Skin epidermis (tissue), 12 donors: Measurements from ENCODE around the gene OSBP2.

Source experiments
- H3K27ac ChIP-seq, 21 experiments: fragments of 200-600 bp; sonication (generic) in 11 of 21; one replicate each; pipeline ENCODE4 v1.5.0; 2020; ENCODE audit warnings: mild to moderate bottlenecking in 3 of 21, inconsistent platforms in 2 of 21, moderate library complexity in 2 of 21
- H3K4me3 ChIP-seq, 7 experiments: fragments of 200-600 bp; sonication (generic) in 2 of 7; one replicate each; pipeline ENCODE4 v1.5.0; 2020; ENCODE audit warnings: inconsistent platforms in 2 of 7, mild to moderate bottlenecking in 2 of 7, moderate library complexity in 1 of 7

The OSBP2 gene

GRCh38 chr22:30910358-30910757 lies 215.7 kb downstream of the OSBP2 start:
- no peak overlapping the region for H3K27ac ChIP-seq
- no peak overlapping the region for H3K4me3 ChIP-seq

GRCh38 chr22:30918761-30919160 lies 224.1 kb downstream of the OSBP2 start:
- no peak overlapping the region for H3K27ac ChIP-seq
- no peak overlapping the region for H3K4me3 ChIP-seq

GRCh38 chr22:30919973-30920372 lies 225.3 kb downstream of the OSBP2 start:
- no peak overlapping the region for H3K4me3 ChIP-seq
- no peak overlapping the region for H3K27ac ChIP-seq

- no peak overlapping the region for H3K4me3 ChIP-seq
- H3K27ac ChIP-seq: no peak overlapping the region
These were observed 225.7 kb downstream of the OSBP2 start for GRCh38 chr22:30920407-30920806.

GRCh38 chr22:30921108-30921507 lies 226.4 kb downstream of the OSBP2 start:
- Histone ChIP-seq H3K27ac (peak overlapping the region in 4 of 21 experiments; percentile 18 to 49 (median 36)), H3K4me3 (peak overlapping the region in 5 of 7 experiments; percentile 21 to 40 (median 30))

- Histone ChIP-seq H3K27ac (peak overlapping the region in 13 of 21 experiments; percentile 14 to 49 (median 33)), H3K4me3 (peak overlapping the region; percentile 21 to 40 (median 30))
These were observed 227.5 kb downstream of the OSBP2 start for GRCh38 chr22:30922151-30922611.

- H3K27ac ChIP-seq: no peak overlapping the region
- no peak overlapping the region for H3K4me3 ChIP-seq
These were observed 228.7 kb downstream of the OSBP2 start for GRCh38 chr22:30923168-30923900.

GRCh38 chr22:30925667-30926066 lies 231.0 kb downstream of the OSBP2 start:
- H3K4me3 ChIP-seq: no peak overlapping the region

GRCh38 chr22:30926706-30927105 lies 232.0 kb downstream of the OSBP2 start:
- H3K27ac ChIP-seq: no peak overlapping the region
- no peak overlapping the region for H3K4me3 ChIP-seq

More at GRCh38 chr22:30925667-30926066, 231.0 kb downstream of the OSBP2 start:
- H3K27ac ChIP-seq: no peak overlapping the region

- H3K4me3 ChIP-seq: no peak overlapping the region
- H3K27ac ChIP-seq: no peak overlapping the region
These were observed 233.1 kb downstream of the OSBP2 start for GRCh38 chr22:30927806-30928205.

- no peak overlapping the region for H3K27ac ChIP-seq
- H3K4me3 ChIP-seq: no peak overlapping the region
These were observed 233.7 kb downstream of the OSBP2 start for GRCh38 chr22:30928401-30928800.

- no peak overlapping the region for H3K27ac ChIP-seq
- H3K4me3 ChIP-seq: no peak overlapping the region
These were observed 235.6 kb downstream of the OSBP2 start for GRCh38 chr22:30930228-30930627.

GRCh38 chr22:30931541-30932300 lies 237.0 kb downstream of the OSBP2 start:
- no peak overlapping the region for H3K27ac ChIP-seq
- H3K4me3 ChIP-seq: no peak overlapping the region

- no peak overlapping the region for H3K27ac ChIP-seq
- no peak overlapping the region for H3K4me3 ChIP-seq
These were observed 238.0 kb downstream of the OSBP2 start for GRCh38 chr22:30932661-30933060.

- Histone ChIP-seq H3K4me3 (no peak overlapping the region), H3K27ac (no peak overlapping the region)
These were observed 238.8 kb downstream of the OSBP2 start for GRCh38 chr22:30933457-30933856.

GRCh38 chr22:30934053-30934452 lies 239.4 kb downstream of the OSBP2 start:
- H3K27ac ChIP-seq: no peak overlapping the region

GRCh38 chr22:30940685-30941362 lies 246.2 kb downstream of the OSBP2 start:
- Histone ChIP-seq H3K4me3 (no peak overlapping the region), H3K27ac (peak overlapping the region in 10 of 21 experiments; percentile 6 to 59 (median 38))

More at GRCh38 chr22:30934053-30934452, 239.4 kb downstream of the OSBP2 start:
- no peak overlapping the region for H3K4me3 ChIP-seq

- no peak overlapping the region for H3K4me3 ChIP-seq
- peak overlapping the region in 6 of 21 experiments; percentile 6 to 59 (median 50) for H3K27ac ChIP-seq
These were observed 246.7 kb downstream of the OSBP2 start for GRCh38 chr22:30941363-30941740.

GRCh38 chr22:30943368-30943767 lies 248.7 kb downstream of the OSBP2 start:
- H3K4me3 ChIP-seq: no peak overlapping the region
- no peak overlapping the region for H3K27ac ChIP-seq

GRCh38 chr22:30944986-30945385 lies 250.3 kb downstream of the OSBP2 start:
- H3K27ac ChIP-seq: no peak overlapping the region
- no peak overlapping the region for H3K4me3 ChIP-seq
